HEK293 (cell line): Measurements from ENCODE around the gene CPLX3.

Source experiments
- SP2 ChIP-seq: fragments of 450-650 bp; formaldehyde crosslinking; IDR thresholded peaks from 2 replicates; pipeline ENCODE4 v1.5.1; 2016; ENCODE audit warnings: missing biosample characterization, missing genetic modification characterization
- ZNF133 ChIP-seq: fragments of 450-650 bp; formaldehyde crosslinking; IDR thresholded peaks from 2 replicates; pipeline ENCODE4 v1.5.1; 2016; ENCODE audit warnings: missing biosample characterization, missing genetic modification characterization
- ZNF211 ChIP-seq: fragments of 450-650 bp; formaldehyde crosslinking; IDR thresholded peaks from 2 replicates; pipeline ENCODE4 v1.5.1; 2016; ENCODE audit warnings: low read depth, missing biosample characterization, missing genetic modification characterization
- ZNF549 ChIP-seq: fragments of 450-650 bp; IDR thresholded peaks from 2 replicates; pipeline ENCODE4 v1.5.1; 2018; ENCODE audit warnings: missing biosample characterization, missing genetic modification characterization, mild to moderate bottlenecking, inconsistent platforms, moderate library complexity
- ZNF558 ChIP-seq: fragments of 450-650 bp; formaldehyde crosslinking; IDR thresholded peaks from 2 replicates; pipeline ENCODE4 v1.5.1; 2016; ENCODE audit warnings: missing biosample characterization, missing genetic modification characterization
- ZNF561 ChIP-seq: fragments of 450-650 bp; IDR thresholded peaks from 2 replicates; pipeline ENCODE4 v1.5.1; 2018; ENCODE audit warnings: missing biosample characterization, missing genetic modification characterization, borderline replicate concordance
- ZNF624 ChIP-seq: fragments of 450-650 bp; formaldehyde crosslinking; IDR thresholded peaks from 2 replicates; pipeline ENCODE4 v1.5.1; 2017; ENCODE audit warnings: missing biosample characterization, missing genetic modification characterization
- ZNF792 ChIP-seq: fragments of 450-650 bp; formaldehyde crosslinking; IDR thresholded peaks from 2 replicates; pipeline ENCODE4 v1.5.1; 2016; ENCODE audit warnings: missing biosample characterization, missing genetic modification characterization
- TF ChIP-seq, protein P1 (sequence below): fragments of 450-650 bp; formaldehyde crosslinking; IDR thresholded peaks from 2 replicates; pipeline ENCODE4 v1.5.1; 2016; ENCODE audit warnings: missing biosample characterization, missing genetic modification characterization
- TF ChIP-seq, protein P2 (sequence below): fragments of 450-650 bp; formaldehyde crosslinking; IDR thresholded peaks from 2 replicates; pipeline ENCODE4 v1.5.1; 2016; ENCODE audit warnings: missing biosample characterization, missing genetic modification characterization
- TF ChIP-seq, protein P3 (sequence below): fragments of 450-650 bp; formaldehyde crosslinking; IDR thresholded peaks from 2 replicates; pipeline ENCODE4 v1.5.1; 2016; ENCODE audit warnings: missing biosample characterization, missing genetic modification characterization

DNA sequence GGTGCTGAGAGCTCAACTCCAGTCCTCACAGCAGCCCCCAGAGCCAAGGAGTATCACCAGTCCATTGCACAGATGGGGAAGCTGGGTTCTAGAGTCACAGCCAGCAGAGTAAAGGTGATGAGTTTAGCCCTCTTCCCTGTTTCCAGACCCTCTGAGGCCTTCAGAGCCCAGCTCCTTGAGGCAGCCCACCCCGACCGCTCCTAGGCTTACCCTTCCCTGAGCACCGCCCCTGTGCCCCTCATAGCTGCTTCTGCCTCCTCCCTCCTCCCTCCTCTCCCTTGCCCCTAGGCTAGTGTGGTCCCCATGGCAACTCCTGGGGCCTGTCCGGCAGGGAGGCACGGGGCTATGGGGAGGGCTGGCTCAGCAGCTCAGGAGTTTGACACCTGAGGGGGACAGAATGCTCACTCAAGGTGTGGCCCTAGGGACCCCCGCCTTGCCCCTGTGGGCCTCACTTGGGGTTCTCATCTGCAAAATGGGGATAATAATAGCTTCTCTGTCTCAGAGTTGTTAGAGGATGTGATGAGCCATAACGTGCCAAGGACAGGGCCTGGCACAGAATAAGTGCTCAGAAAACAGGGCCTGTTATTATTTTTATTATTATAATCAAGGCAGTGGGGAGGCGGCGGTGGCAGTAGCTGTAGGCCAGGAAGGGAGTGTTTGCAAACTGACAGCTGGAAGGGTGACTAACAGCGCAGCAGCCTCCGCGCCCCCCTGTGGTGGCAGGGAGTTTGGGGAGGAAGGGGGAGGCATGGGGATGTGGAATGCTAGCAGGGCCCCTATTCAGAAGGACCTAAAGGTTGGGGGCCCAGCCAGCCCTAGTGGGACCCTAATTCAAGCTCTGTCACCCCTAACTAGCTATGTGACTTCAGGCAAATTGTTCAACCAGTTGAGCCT lies 33.0 kb upstream of the CPLX3 start:
- TF ChIP-seq, protein P1, sequence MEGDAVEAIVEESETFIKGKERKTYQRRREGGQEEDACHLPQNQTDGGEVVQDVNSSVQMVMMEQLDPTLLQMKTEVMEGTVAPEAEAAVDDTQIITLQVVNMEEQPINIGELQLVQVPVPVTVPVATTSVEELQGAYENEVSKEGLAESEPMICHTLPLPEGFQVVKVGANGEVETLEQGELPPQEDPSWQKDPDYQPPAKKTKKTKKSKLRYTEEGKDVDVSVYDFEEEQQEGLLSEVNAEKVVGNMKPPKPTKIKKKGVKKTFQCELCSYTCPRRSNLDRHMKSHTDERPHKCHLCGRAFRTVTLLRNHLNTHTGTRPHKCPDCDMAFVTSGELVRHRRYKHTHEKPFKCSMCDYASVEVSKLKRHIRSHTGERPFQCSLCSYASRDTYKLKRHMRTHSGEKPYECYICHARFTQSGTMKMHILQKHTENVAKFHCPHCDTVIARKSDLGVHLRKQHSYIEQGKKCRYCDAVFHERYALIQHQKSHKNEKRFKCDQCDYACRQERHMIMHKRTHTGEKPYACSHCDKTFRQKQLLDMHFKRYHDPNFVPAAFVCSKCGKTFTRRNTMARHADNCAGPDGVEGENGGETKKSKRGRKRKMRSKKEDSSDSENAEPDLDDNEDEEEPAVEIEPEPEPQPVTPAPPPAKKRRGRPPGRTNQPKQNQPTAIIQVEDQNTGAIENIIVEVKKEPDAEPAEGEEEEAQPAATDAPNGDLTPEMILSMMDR (tag by site-specific recombination): no peak
- TF ChIP-seq ZNF792 (tag by site-specific recombination) (no peak), ZNF133 (tag by site-specific recombination) (no peak), ZNF624 (tag by site-specific recombination) (no peak), ZNF561 (no peak), SP2 (tag by site-specific recombination) (no peak; the same call in 1 of the 2 replicates), ZNF549 (tag by site-specific recombination) (no peak), ZNF211 (tag by site-specific recombination) (no peak), ZNF558 (tag by site-specific recombination) (no peak)
- TF ChIP-seq, protein P2, sequence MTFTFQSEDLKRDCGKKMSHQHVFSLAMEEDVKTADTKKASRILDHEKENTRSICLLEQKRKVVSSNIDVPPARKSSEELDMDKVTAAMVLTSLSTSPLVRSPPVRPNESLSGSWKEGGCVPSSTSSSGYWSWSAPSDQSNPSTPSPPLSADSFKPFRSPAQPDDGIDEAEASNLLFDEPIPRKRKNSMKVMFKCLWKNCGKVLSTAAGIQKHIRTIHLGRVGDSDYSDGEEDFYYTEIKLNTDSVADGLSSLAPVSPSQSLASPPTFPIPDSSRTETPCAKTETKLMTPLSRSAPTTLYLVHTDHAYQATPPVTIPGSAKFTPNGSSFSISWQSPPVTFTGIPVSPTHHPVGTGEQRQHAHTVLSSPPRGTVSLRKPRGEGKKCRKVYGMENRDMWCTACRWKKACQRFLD (tag by site-specific recombination): no peak
- TF ChIP-seq, protein P3, sequence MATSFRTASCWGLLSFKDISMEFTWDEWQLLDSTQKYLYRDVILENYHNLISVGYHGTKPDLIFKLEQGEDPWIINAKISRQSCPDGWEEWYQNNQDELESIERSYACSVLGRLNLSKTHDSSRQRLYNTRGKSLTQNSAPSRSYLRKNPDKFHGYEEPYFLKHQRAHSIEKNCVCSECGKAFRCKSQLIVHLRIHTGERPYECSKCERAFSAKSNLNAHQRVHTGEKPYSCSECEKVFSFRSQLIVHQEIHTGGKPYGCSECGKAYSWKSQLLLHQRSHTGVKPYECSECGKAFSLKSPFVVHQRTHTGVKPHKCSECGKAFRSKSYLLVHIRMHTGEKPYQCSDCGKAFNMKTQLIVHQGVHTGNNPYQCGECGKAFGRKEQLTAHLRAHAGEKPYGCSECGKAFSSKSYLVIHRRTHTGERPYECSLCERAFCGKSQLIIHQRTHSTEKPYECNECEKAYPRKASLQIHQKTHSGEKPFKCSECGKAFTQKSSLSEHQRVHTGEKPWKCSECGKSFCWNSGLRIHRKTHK: no peak
